Astrocyte of the cerebellum (primary cell): ENCODE data around the gene BSG.
"Not testable (repeated sequence)": the region's sequence is repeated elsewhere in the genome, so short reads cannot be mapped to it uniquely, and the experiment has no call there.

Experiments
- DNase-seq: peaks from one replicate; pipeline ENCODE4 v3.0.0-alpha.2; 2011; ENCODE audit warnings: low read depth
- H3K4me3 ChIP-seq: 2 replicates; pipeline ENCODE4 v1.5.1; 2011; ENCODE audit warnings: mild to moderate bottlenecking, low read depth, low read length, moderate library complexity
- CTCF ChIP-seq: IDR thresholded peaks from 2 replicates; pipeline ENCODE4 v1.5.1; 2012; ENCODE audit warnings: low read length, low read depth, moderate library complexity, mild to moderate bottlenecking; ENCODE audit errors: missing control alignments
- in situ Hi-C: cut with HindIII; loops from 2 replicates; pipeline ENCODE4 v1.10.0; 2017; ENCODE audit warnings: low sequenced_read_pairs

Gene BSG

GRCh38 chr19:604355-604754 lies 32.0 kb downstream of the BSG start:
- in situ Hi-C loops = no loop called here
- DNase-seq = no peak

GRCh38 chr19:605061-605971 lies 32.9 kb downstream of the BSG start:
- in situ Hi-C loops, DNase-seq, H3K4me3 ChIP-seq: not testable (repeated sequence)

More at GRCh38 chr19:604355-604754, 32.0 kb downstream of the BSG start:
- no peak for TF ChIP-seq CTCF
- H3K4me3 ChIP-seq = no peak overlapping the region

GRCh38 chr19:607301-608154 lies 35.1 kb downstream of the BSG start:
- no peak for TF ChIP-seq CTCF
- no peak overlapping the region for H3K4me3 ChIP-seq
- no peak for DNase-seq
- in situ Hi-C loops = no loop called here

- in situ Hi-C loops = no loop called here
- no peak for DNase-seq
- H3K4me3 ChIP-seq = no peak overlapping the region
- TF ChIP-seq CTCF = no peak
These were observed 36.0 kb downstream of the BSG start for GRCh38 chr19:608155-609003.

GRCh38 chr19:609004-609346 lies 36.6 kb downstream of the BSG start:
- in situ Hi-C loops = no loop called here
- no peak overlapping the region for H3K4me3 ChIP-seq
- no peak for DNase-seq
- no peak for TF ChIP-seq CTCF

GRCh38 chr19:610071-610800 lies 37.8 kb downstream of the BSG start:
- no peak for DNase-seq
- H3K4me3 ChIP-seq = no peak overlapping the region
- TF ChIP-seq CTCF = no peak
- in situ Hi-C loops = no loop called here
